Activated B cell treated with CpG ODN at 0.5 μM for 24 hours (primary cell): ENCODE measurements around the gene IQGAP3. TPM values are rescaled to one million over a fixed set of nuclear protein-coding genes. Genes with fewer than 3 reads are reported as not detected.

Experiments used
- ATAC-seq: fragments of 200-7000 bp; cut with Tn5 transposase; one replicate; pipeline ENCODE4 v1.10.0; 2021; ENCODE audit warnings: low read depth, mild to moderate bottlenecking, moderate library complexity
- CTCF ChIA-PET: fragments of 350-600 bp; sonication (Branson Sonifier 250); formaldehyde crosslinking; loops from one replicate; lab custom pipeline; 2021; ENCODE audit warnings: antibody characterized with exemption; lab: Charles Lee
- POLR2A ChIA-PET: fragments of 350-600 bp; sonication (Branson Sonifier 250); formaldehyde crosslinking; loops from one replicate; lab custom pipeline; 2021; ENCODE audit warnings: antibody characterized with exemption; lab: Charles Lee
- DNase-seq: peaks from one replicate; pipeline ENCODE4 v3.0.0; 2022
- H3K27ac Mint-ChIP-seq: one replicate; pipeline ENCODE4 v1.8.0; 2020; ENCODE audit warnings: mixed read lengths
- H3K27me3 Mint-ChIP-seq: one replicate; pipeline ENCODE4 v1.8.0; 2021; ENCODE audit warnings: mixed read lengths
- H3K36me3 Mint-ChIP-seq: one replicate; pipeline ENCODE4 v1.8.0; 2021; ENCODE audit warnings: low read depth, mixed read lengths
- H3K4me1 Mint-ChIP-seq: one replicate; pipeline ENCODE4 v1.8.0; 2021; ENCODE audit warnings: mixed read lengths
- H3K4me3 Mint-ChIP-seq: one replicate; pipeline ENCODE4 v1.8.0; 2020; ENCODE audit warnings: mild to moderate bottlenecking, mixed read lengths
- H3K9me3 Mint-ChIP-seq: one replicate; pipeline ENCODE4 v1.8.0; 2020; ENCODE audit warnings: mixed read lengths
- intact Hi-C: fragments of 100-400 bp; cut with micrococcal nuclease; formaldehyde crosslinking; loops from one replicate; pipeline ENCODE4 v1.15.1; 2024
- total RNA-seq: library from RNA; stranded (reverse); gene quantifications from 2 replicates; pipeline ENCODE4 v1.2.3, GENCODE V29; 2022
- TF ChIP-seq, protein P1 (sequence below): fragments of 200-600 bp; IDR thresholded peaks from one replicate; pipeline ENCODE4 v1.8.0; 2022; ENCODE audit warnings: antibody characterized with exemption, mild to moderate bottlenecking

IQGAP3 gene
- total RNA-seq, 1 donor from 2014 or later: 0.29 TPM

DNA sequence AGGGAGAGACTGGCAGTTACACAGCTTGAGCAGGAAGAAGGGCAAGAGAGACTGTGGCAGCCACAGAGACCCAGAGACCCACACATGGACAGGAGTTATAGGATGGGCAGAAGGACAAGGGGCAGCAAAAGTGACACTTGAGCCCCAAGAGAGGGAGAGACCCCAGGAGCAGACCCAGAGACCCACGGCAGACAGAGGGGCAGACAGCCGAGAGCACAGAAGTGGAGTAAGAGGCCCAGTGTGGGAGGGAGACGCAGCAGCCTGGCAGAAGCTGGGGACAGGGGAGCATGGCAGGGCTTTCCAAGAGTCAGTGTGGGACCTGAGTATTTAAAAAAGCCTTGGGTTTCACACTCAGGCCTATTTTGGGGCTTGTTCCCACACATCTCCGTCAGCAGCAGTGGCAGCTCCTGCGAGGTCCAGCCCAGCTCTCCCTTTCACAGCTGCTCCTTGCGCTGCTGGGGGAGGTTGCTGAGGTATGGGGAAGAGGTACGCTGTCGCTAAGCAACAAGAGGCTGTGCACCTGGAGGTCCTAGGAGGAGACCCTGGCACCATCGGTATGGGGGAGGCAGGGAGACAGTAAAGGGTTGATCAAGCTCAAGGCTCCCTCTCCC is 62.8 kb downstream of the IQGAP3 start:
- Mint-ChIP-seq H3K9me3 (no peaks in the 10 kb centered on the region), H3K4me3 (no peak overlapping the region), H3K4me1 (peaks cover 44% of the 10 kb centered on the region), H3K36me3 (no peaks in the 10 kb centered on the region), H3K27me3 (no peaks in the 10 kb centered on the region), H3K27ac (peak overlapping the region; percentile 70)
- TF ChIP-seq, protein P1, sequence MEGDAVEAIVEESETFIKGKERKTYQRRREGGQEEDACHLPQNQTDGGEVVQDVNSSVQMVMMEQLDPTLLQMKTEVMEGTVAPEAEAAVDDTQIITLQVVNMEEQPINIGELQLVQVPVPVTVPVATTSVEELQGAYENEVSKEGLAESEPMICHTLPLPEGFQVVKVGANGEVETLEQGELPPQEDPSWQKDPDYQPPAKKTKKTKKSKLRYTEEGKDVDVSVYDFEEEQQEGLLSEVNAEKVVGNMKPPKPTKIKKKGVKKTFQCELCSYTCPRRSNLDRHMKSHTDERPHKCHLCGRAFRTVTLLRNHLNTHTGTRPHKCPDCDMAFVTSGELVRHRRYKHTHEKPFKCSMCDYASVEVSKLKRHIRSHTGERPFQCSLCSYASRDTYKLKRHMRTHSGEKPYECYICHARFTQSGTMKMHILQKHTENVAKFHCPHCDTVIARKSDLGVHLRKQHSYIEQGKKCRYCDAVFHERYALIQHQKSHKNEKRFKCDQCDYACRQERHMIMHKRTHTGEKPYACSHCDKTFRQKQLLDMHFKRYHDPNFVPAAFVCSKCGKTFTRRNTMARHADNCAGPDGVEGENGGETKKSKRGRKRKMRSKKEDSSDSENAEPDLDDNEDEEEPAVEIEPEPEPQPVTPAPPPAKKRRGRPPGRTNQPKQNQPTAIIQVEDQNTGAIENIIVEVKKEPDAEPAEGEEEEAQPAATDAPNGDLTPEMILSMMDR: no peak
- no peak for ATAC-seq
- ChIA-PET POLR2A (interaction anchor here (0.5 to 21.6 kb wide), 4 partner anchors 9 to 40 kb away, joined by 3 to 1179 read pairs (median 6); partner anchors contain the start of gene MEF2D), CTCF (interaction anchor here (1.6 kb wide), 1 partner anchor 16 kb away, joined by 5 read pairs; no protein-coding TSS in a partner anchor)
- intact Hi-C loops: loop anchor here (2.0 to 5.0 kb wide), 2 partner anchors 15 to 38 kb away; no protein-coding TSS in a partner anchor
- DNase-seq: no peak

DNA sequence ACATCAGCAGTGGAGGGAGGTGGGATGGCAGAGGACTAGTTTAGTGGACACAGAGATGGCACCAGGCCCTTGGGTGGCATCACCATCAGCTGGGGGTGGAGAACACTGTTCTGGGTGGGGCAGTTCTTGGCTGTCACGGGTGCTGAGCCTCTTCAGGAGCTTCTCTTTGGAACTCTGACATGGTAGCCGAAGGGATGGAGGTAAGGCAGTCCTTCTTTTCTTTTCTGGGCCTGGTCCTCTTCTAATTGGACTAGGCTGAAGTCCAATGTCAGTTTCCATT is 63.5 kb downstream of the IQGAP3 start:
- Mint-ChIP-seq H3K27me3 (no peaks in the 10 kb centered on the region), H3K36me3 (no peaks in the 10 kb centered on the region), H3K27ac (peak overlapping the region; percentile 70), H3K4me1 (peaks cover 50% of the 10 kb centered on the region), H3K4me3 (no peak overlapping the region), H3K9me3 (no peaks in the 10 kb centered on the region)
- ChIA-PET POLR2A (interaction anchor here (0.5 to 21.6 kb wide), 5 partner anchors 8 to 41 kb away, joined by 3 to 1179 read pairs (median 6); partner anchors contain the start of gene MEF2D), CTCF (interaction anchor here (0.6 to 1.7 kb wide), 3 partner anchors 16 to 91 kb away, joined by 3 to 9 read pairs (median 5); no protein-coding TSS in a partner anchor)
- TF ChIP-seq, protein P1: no peak
- ATAC-seq (no peak), DNase-seq (no peak)
- intact Hi-C loops: loop anchor here (5.0 kb wide), 1 partner anchor 38 kb away; no protein-coding TSS in a partner anchor

- no peaks in the 10 kb centered on the region for H3K36me3 Mint-ChIP-seq
- intact Hi-C loops: loop anchor here (5.0 kb wide), 1 partner anchor 39 kb away; no protein-coding TSS in a partner anchor
Observed at GRCh38 chr1:156508205-156508954, 64.0 kb downstream of the IQGAP3 start.

GRCh38 chr1:156506450-156506849 is 65.9 kb downstream of the IQGAP3 start:
- POLR2A ChIA-PET: interaction anchor here (1.2 to 21.6 kb wide), 2 partner anchors 20 to 52 kb away, joined by 3 to 1179 read pairs; no protein-coding TSS in a partner anchor
- Mint-ChIP-seq H3K27me3 (no peaks in the 10 kb centered on the region), H3K4me1 (peaks cover 72% of the 10 kb centered on the region), H3K27ac (peak overlapping the region; percentile 30), H3K4me3 (no peak overlapping the region), H3K9me3 (no peaks in the 10 kb centered on the region), H3K36me3 (no peaks in the 10 kb centered on the region)
- intact Hi-C loops: loop anchor here (5.0 kb wide), 1 partner anchor 41 kb away; no protein-coding TSS in a partner anchor
- CTCF ChIA-PET: interaction anchor here (1.0 kb wide), 1 partner anchor 26 kb away, joined by 4 read pairs; no protein-coding TSS in a partner anchor
- TF ChIP-seq, protein P1: no peak
- ATAC-seq (no peak), DNase-seq (no peak)

More at GRCh38 chr1:156508205-156508954, 64.0 kb downstream of the IQGAP3 start:
- peak overlapping the region; percentile 70 for H3K27ac Mint-ChIP-seq
- no peak for DNase-seq
- no peak for ATAC-seq
- POLR2A ChIA-PET: interaction anchor here (0.5 to 21.6 kb wide), 9 partner anchors 8 to 577 kb away, joined by 3 to 1179 read pairs (median 5); partner anchors contain the start of gene MEF2D
- TF ChIP-seq, protein P1: no peak
- peak overlapping the region; percentile 64 for H3K4me3 Mint-ChIP-seq
- no peaks in the 10 kb centered on the region for H3K27me3 Mint-ChIP-seq
- H3K4me1 Mint-ChIP-seq: peaks cover 55% of the 10 kb centered on the region
- H3K9me3 Mint-ChIP-seq: no peaks in the 10 kb centered on the region
- CTCF ChIA-PET: interaction anchor here (0.6 to 1.7 kb wide), 5 partner anchors 17 to 100 kb away, joined by 3 to 9 read pairs (median 3); no protein-coding TSS in a partner anchor
